HepG2 (cell line): Measurements from ENCODE around the gene NDUFB11.

Experiments
- ARID2 ChIP-seq: sonication (generic); formaldehyde crosslinking; IDR thresholded peaks from 2 replicates; pipeline ENCODE4 v1.8.1; 2022; ENCODE audit warnings: mild to moderate bottlenecking, missing genetic modification reagents, borderline replicate concordance
- ARID3A ChIP-seq: IDR thresholded peaks from 2 replicates; pipeline ENCODE4 v1.6.1; 2012; ENCODE audit warnings: low read depth, low read length, improper control_type of control experiment
- DNMT1 ChIP-seq: sonication (generic); formaldehyde crosslinking; IDR thresholded peaks from 2 replicates; pipeline ENCODE4 v1.5.1; 2020; ENCODE audit warnings: mild to moderate bottlenecking, missing genetic modification reagents
- HNF4A ChIP-seq: sonication (generic); formaldehyde crosslinking; IDR thresholded peaks from 2 replicates; pipeline ENCODE4 v1.4.0; 2020; ENCODE audit warnings: missing genetic modification reagents
- NPAS2 ChIP-seq: sonication (generic); formaldehyde crosslinking; IDR thresholded peaks from 2 replicates; pipeline ENCODE4 v1.8.0; 2022; ENCODE audit warnings: mild to moderate bottlenecking, missing genetic modification reagents, borderline replicate concordance
- POLR2AphosphoS5 ChIP-seq: IDR thresholded peaks from 2 replicates; pipeline ENCODE4 v1.6.1; 2012; ENCODE audit warnings: low read depth, low read length
- RAD21 ChIP-seq: fragments of 450-650 bp; formaldehyde crosslinking; IDR thresholded peaks from 2 replicates; pipeline ENCODE4 v1.5.0; 2020; ENCODE audit warnings: mild to moderate bottlenecking
- TCF7L2 ChIP-seq: IDR thresholded peaks from 2 replicates; pipeline ENCODE4 v1.6.1; 2011; ENCODE audit warnings: mild to moderate bottlenecking, low read depth, low read length, moderate library complexity
- ZC3H4 ChIP-seq: sonication (generic); formaldehyde crosslinking; IDR thresholded peaks from 2 replicates; pipeline ENCODE4 v1.4.0; 2020; ENCODE audit warnings: missing genetic modification reagents, borderline replicate concordance
- TF ChIP-seq, protein P1 (sequence below): conservative IDR thresholded peaks from 2 replicates; pipeline ENCODE4 v1.6.1; 2018; ENCODE audit warnings: missing genetic modification reagents
- TF ChIP-seq, protein P2 (sequence below): sonication (generic); formaldehyde crosslinking; IDR thresholded peaks from 2 replicates; pipeline ENCODE4 v1.5.0; 2020; ENCODE audit warnings: mild to moderate bottlenecking, missing genetic modification reagents, moderate library complexity

GRCh38 chrX:47160781-47161180, 16.3 kb upstream of the NDUFB11 start:
- TF ChIP-seq HNF4A (CRISPR knock-in tag) (no peak), ARID3A (no peak), NPAS2 (CRISPR knock-in tag) (no peak), RAD21 (CRISPR knock-in tag) (no peak), ZC3H4 (CRISPR knock-in tag) (no peak), ARID2 (no peak), DNMT1 (CRISPR knock-in tag) (no peak), POLR2AphosphoS5 (no peak), TCF7L2 (no peak)
- TF ChIP-seq, protein P1, sequence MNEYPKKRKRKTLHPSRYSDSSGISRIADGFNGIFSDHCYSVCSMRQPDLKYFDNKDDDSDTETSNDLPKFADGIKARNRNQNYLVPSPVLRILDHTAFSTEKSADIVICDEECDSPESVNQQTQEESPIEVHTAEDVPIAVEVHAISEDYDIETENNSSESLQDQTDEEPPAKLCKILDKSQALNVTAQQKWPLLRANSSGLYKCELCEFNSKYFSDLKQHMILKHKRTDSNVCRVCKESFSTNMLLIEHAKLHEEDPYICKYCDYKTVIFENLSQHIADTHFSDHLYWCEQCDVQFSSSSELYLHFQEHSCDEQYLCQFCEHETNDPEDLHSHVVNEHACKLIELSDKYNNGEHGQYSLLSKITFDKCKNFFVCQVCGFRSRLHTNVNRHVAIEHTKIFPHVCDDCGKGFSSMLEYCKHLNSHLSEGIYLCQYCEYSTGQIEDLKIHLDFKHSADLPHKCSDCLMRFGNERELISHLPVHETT (CRISPR knock-in tag) = no peak
- TF ChIP-seq, protein P2, sequence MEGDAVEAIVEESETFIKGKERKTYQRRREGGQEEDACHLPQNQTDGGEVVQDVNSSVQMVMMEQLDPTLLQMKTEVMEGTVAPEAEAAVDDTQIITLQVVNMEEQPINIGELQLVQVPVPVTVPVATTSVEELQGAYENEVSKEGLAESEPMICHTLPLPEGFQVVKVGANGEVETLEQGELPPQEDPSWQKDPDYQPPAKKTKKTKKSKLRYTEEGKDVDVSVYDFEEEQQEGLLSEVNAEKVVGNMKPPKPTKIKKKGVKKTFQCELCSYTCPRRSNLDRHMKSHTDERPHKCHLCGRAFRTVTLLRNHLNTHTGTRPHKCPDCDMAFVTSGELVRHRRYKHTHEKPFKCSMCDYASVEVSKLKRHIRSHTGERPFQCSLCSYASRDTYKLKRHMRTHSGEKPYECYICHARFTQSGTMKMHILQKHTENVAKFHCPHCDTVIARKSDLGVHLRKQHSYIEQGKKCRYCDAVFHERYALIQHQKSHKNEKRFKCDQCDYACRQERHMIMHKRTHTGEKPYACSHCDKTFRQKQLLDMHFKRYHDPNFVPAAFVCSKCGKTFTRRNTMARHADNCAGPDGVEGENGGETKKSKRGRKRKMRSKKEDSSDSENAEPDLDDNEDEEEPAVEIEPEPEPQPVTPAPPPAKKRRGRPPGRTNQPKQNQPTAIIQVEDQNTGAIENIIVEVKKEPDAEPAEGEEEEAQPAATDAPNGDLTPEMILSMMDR (CRISPR knock-in tag) = no peak
